GM18508 (cell line): ENCODE measurements around the gene KDM5B.
"Not testable (repeated sequence)": the region's sequence is repeated elsewhere in the genome, so short reads cannot be mapped to it uniquely, and the experiment has no call there.

Source experiments
- ATAC-seq: cut with Tn5 transposase; IDR thresholded peaks from one replicate; pipeline ENCODE4 v1.9.1; 2021; ENCODE audit warnings: moderate number of reproducible peaks; ENCODE audit not compliant: insufficient read depth, unreplicated experiment

The KDM5B gene

DNA sequence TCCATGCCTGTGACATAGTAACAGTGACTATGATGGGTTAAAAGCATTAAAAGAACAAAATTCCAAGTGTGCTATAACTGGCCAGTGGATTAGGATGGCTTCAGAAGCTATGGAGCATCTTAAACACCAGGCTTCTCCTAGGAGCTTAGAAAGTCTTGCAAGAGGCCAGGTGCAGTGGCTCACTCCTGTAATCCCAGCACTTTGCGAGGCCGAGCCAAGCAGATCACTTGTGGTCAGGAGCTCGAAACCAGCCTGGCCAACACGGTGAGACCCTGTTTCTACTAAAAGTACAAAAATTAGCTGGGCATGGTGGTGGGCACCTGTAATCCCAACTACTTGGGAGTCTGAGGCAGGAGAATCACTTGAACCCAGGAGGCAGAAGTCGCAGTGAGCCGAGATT lies 85.2 kb downstream of the KDM5B start:
- not testable (repeated sequence) for ATAC-seq

DNA sequence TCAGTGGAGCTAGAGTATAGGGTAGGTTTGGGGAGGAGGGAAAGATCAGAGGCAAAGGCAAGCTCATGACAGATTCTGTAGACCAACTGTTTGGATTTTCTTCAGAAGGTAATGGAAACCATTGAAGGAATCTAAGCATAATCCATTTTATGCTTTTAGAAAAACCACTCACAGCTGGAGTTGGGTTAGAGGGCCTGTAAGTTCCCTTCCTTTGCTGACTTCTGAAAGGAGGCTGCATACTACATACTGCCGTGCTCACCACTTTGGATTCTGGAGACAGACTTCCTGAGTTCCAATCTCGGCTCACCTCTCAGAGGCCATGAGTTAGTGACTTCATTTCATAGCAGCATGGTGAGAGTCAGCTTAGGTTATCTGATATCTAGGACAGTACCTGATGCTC lies 91.6 kb downstream of the KDM5B start:
- ATAC-seq = no peak

DNA sequence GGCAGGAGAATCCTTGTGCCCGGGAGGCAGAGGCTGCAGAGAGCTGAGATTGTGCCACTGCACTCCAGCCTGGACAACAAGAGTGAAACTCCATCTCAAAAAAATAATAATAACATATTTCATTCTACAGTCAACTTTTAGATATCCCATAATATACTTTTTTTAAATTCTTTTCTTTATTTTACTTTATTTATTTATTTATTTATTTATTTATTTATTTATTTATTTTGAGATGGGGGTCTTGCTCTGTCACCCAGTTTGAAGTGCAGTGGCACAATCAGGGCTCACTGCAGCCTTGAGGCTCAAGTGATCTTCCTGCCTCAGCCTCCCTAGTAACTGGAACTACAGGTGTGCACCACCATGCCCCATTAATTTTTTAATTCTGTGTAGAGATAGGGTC lies 94.0 kb downstream of the KDM5B start:
- ATAC-seq = not testable (repeated sequence)

DNA sequence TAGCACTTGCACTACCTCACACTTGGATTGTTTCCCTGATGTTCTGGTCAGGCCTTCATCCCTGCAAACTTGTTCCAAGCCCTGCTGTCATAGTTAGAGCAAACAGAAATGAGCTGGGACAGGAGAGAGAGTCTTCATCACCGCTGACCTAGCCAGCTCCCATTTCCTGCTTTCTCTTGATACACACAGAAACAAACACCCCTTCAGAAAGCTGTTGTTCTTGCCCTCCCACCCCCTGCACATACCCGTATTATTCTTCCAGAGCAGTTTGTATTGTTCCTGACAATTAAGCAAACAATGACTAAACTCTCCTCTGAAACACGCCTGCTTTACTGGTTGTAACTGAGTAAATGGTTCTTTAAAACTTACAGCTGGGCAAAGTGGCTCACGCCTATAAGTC lies 95.1 kb downstream of the KDM5B start:
- no peak for ATAC-seq

DNA sequence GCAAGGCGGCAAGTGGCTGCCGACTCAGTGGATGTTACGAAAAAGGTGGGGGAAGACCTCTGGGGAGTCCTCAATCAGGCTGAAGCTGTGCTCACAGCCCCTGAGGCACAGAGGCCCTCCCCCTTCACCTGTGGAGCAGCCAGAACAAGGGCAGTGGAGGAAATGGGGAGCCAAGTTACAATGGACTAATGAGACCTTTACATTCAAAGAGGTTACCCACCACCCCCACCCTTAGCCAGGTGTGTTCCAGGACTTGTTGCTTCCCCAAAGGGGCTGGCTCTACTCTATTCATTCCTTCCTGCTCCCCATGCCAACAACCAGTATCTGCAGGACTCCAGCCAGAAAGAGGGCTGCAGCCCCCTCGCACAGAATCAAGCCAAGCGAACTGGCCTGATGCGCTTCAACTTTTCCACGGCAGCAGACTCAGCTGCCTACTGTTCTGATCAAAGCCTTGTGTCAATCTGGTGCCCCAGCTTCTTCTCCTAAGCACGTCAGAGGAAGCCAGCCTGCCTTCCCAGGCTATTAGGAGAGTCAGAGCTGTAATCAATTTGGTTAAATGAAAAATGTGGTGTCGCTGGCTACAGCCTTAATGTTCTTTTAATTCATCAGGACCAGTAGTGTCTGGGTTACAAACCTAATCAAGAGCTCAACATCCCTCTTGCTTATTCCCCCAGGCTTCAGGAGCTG lies 96.1 kb downstream of the KDM5B start:
- ATAC-seq = no peak

DNA sequence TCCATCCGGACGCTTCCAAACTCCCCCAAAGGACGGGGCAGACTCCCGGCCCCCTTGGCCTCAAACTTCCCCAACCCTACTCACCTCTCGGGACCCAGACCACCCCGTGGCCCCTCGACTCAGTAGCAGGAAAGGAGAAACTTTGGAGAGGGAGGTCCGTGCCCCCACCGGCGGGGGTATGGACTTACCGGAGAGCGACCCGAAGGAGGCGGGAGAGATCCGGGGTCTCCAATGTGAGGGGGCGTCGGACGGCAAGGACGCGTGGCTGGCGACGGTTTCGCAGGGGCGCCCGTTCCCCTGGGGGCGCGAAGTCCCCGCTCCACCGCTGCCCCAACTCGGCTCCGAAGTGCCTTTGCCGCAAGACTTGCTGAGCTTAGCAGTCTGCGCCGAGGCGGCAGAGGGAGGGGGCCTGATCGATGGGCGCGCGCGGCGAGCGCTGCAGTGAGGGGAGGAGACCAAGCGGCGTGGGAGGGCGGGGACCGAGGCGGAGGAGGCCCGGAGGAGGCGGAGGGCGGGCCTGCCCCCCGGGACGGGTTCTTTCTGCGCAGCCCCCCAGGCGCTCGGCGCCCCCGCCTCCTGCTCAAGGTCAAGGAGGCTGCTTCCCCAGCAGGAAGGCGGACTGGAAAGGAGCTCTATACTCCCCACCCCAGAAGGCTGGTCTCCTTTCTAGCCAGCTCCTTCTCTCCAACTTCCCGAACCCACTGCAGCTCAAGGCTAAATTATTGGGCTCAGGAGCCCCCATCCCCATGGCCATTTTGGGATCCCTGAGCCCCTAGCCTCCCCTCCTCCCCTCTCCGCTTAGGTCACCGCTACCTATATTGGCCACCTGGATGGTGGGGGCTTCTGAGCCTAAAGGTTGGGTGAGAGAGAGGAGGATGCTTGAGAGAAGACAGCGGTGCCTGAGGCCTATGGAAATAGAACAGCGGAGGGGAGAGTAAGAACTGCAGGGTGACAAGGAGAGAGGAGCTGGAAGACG lies 97.9 kb downstream of the KDM5B start, which contains the start of gene SYT2:
Gene SYT2, minus strand, starts transcription at position 385 of the 976 bp plus-strand sequence. CDS start 104,682 bp downstream, outside the sequence.
- ATAC-seq = no peak

DNA sequence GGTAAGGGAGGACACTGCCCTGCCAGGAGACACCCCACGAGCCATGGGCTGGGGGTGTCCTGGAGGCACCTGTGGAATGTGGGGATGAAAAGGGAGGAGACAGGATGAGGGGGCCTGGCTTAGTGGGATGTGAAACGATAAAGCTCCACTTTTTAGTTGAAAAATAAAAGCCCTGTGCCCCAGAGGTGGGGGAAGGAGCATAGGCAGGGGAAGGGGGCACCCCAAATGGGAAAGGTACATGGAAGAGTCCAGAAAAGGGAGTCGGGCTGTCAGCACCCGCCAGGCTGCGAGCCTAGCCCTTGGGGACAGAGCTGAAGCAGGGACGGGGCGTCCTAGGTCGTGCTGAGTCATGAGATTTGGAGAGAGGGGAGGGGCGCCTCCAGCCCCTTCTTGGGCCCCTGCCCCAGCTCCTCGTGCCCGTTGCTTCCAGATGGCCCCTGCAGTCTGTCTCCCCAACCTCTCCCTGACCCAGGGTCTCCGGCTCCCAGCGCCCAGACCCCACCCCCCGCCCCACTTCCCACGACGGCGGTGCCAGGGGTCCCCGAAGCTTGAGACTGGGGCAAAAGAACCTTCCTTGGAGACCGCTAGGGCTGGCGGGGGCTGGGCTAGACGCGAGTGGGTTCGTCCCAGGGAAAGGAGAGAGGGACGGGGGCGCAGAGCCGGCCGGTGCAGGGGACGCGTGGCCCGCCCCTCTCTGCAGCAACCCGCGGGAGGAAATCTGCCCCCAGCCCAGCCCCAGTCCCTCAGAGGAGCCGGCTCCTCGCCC lies 98.8 kb downstream of the KDM5B start:
- ATAC-seq = no peak

DNA sequence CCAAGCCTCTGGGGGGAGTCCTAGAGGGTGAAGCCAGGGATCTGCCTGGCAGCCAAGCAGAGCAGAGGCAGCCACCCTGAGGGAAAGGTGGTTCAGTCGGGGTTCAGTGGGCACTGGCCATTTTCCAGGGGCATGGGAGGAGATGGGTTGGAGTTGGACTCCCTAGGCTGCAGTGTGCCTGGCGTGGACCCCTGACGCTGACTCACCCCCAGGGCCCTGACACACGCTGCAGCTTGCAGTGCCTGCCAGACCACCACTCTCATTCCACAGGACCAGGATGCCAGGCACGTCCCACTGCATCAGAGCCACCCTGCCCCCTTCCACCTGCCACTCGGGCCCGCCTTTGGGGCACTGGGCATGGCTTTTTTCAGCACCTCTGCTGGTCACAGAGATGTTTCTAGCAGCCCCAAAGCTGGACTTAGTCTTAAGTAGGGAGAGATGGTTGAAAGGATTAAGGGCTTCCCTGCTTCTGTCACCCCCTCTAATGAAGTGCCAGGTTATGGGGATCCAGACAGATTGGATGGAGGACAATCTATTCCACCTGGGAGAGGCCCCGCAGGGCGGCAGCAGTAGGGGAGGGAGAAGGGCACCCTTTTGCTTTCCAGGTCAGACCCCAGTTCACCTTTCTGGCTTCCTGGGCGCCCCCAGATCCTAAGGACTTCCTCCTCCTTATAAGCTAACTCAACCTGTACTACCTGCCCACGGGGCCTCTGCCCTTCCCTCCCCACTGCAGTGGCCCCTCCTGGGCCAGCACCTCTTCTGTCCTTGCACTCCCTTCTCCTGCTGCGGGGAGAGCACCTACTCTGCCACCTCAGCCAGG lies 99.6 kb downstream of the KDM5B start:
- no peak for ATAC-seq

DNA sequence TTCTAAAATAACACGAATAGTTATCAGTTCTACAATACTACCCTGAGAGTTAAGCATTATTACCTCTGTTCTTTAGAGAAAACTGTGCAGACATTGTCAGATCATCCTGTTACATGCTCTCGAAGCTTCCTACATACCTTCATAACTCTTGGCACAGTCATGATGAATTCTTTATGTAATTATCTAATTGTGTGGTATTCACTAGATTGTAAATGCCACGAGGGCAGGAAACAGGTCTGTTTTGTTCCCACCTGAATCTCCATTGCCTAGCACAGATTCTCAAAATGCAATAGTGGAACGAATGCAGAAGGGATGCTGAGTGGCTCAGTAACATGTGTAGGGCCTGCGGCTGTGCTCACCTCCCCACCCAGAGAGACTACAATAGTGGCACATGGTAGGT lies 101.4 kb downstream of the KDM5B start:
- no peak for ATAC-seq

DNA sequence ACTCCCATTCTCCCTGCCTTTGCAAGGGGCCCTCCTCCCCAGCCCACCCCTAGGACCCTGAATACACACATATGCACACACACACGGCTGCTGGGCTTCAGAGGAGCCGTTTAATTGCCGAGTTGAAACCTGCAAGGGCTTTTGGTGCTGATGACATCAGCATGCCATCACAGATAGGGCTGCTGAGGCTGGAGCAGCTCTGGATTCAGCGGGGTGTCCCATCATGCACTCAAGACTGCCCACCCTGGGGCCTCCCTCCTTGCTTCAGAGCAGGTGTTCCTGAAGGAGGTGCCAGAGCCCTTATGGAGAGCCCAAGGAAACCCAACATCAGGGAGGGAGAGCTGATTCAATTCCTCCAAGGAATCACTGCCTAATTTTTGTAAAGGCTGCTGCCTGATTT lies 103.6 kb downstream of the KDM5B start:
- no peak for ATAC-seq

DNA sequence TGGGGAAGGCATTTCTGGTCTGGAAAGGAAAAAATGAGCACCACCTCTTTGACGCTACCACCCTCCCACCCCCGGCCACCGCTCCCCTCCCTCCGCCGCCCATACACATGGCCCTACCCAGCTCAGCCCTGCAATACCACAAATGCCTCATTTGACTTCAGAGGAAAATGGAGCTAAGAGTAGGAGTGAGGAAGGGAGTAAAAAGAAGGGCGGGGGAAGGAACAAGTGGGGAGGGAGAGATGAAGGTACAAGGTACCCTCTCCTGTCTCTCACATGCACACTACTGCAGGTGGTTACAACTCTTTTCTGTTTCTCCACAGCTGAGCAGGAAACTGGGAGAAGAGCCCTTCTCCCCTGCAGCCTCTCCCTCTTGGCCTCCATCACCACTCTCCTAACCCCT lies 105.0 kb downstream of the KDM5B start:
- no peak for ATAC-seq

DNA sequence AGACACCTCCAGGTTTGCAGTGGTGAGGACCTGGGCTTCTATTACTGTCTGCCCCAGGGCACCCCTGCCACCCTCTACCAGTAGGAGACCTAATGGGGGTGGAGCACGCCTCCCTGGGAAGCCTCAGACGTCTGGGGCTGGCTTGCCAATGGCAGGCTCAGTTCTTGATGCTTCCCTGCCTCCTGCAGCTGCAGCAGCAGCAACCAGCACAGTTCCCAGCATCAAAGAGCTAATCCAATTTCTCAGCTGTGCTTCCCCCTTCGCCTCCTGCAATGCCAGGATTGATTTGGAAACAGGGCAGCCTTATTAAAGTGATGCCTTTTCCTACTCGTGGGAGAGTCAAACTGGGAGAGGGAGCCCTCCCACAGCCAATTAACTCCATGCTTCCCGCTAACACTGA lies 106.1 kb downstream of the KDM5B start:
- ATAC-seq = no peak

DNA sequence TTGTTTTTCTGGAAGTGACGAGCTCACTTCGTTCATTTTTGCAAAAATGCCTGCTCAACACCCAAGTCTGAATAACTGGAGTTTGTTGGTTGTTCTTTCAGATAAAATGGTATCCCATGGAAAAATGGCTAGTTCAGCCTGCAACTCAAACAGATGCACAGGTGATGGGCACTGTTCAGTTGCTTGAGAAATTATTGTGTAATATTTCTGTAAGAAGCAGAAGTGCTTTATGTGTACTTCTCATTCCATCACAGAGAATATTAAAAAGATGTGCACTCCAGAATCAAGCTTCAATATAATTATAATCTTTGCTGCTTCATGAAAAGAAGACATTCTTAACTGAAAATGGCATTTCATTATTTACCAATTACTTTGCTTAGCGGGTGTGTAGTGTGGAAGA lies 107.0 kb downstream of the KDM5B start:
- no peak for ATAC-seq

DNA sequence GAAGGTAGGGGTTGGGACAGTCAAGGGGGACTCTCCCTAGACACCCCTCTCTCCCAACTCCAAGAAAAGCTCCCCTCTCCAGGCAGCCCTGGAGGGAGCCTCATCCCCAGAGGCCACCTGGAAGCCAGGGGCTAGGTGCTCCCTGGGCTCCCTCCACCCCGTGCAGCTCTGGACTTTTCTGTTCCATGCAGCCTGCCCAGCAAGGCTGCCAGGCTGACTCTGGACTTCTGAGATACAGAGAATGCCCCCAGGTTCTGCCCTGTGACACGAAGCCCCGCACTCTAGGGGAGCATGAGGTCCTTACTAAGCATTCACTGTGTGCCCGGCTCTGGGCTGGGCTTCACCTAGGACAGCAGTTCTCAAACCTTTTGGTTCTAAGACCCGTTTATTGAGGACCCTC lies 108.2 kb downstream of the KDM5B start:
- ATAC-seq = no peak

DNA sequence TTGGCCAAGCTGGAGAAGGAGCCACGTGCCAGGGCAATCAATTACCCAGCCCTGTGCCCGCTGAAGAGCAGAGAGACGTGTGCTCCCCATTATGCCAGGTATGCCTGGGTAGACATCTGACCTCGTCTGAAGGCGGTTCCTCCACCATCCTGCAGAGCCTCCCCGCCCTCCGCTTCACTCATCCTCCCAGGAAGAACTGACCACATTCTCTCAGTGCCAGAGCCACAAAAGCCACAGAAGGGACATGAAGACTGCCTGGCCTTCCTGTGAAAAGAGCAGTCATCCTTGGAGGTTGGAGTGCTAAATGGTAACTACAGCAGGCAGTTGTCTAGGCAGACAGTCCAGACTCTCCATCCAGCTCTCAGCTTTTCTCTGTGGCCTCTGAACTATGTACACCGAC lies 109.9 kb downstream of the KDM5B start:
- no peak for ATAC-seq

DNA sequence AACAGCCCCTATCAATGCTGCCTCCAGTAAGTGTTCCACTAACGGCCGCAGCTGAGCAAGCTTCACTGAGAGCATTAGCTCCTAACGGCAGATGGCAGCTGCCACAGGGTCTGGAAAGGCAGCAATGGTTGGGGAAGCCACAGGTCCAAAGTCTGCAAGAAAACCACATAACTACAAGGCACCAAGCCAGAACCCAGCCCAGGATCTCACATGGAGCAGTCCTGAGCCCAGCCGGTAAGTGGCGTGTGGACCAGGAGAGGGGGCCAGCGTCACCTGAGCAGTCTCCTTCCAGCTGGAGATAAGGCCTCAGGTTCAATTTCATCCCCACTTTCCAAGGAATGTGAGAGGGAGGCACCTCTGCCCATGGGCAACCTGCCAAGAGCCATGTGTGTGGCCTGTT lies 111.2 kb downstream of the KDM5B start:
- ATAC-seq = no peak

DNA sequence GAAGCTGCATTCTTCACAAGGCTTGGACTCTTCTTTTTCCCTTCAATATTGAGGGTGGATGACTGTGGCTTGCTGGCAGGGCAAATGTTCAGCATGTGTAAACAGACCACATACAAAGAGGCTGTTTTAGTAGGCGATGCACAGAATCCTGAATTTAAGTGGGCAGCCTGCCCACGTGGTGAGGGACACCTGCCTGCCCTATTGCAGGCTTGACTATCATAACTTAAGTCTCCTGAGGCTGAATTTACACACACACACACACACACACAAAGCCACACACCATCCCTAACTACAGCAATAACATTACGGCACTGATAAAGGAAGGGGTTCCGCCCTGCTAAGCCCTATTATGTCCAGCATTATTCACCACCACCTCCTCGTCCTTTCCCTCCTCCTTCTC lies 113.9 kb downstream of the KDM5B start:
- ATAC-seq = no peak

DNA sequence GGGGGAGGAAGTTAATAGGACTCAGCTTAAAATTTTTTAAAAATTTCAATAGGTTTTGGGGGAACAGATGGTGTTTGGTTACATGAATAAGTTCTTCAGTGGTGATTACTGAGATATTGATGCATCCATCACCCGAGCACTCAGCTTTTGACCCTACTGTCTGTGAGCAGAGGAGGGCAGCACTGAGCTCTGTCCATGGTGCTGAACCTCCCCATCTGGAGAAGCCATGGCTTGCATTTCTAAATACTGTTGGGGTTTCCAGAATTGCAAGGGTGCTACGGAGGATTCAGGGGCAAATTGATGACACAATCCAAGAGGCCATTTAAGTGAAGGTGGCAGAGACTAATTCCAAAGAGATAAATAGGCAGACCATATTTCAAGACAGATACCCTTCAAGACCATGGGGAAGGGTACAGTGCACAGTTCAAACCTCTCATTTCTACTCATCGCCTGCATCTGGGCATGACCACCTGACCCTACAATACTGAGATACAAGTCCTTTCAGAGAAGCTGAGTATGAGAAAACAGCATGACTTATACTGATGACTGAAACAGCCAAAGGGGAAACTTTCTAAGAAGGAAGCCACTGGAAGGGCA lies 115.2 kb downstream of the KDM5B start:
- ATAC-seq = no peak

DNA sequence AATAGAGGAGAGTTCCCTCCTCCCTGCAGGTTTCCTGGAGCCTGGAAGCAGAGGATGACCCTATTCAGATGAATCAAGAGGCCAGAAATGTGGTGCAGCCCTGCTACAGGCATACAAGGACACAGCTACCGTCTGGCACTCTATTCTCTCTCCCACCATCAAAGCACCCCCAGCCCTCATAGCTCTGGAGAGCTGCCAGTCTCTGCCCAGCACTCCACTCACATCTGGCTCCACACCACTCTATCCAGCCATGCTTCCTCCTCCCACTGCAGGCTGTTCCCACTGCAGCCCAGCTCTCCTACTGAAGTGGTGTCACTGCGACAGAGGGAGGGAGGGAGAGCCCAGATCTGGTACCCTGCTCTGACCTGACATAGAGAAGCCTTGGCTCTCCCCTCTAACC lies 116.4 kb downstream of the KDM5B start:
- ATAC-seq = no peak
